ENCODE data around the gene COLEC12. TPM values are rescaled to one million over a fixed set of nuclear protein-coding genes. Genes with fewer than 3 reads are reported as not detected.
A peak's percentile ranks its signal among the peaks of the same experiment; 100 is the strongest.

The COLEC12 gene
- total RNA-seq, 1 donor from 2014 or later = 11.6 TPM

GRCh38 chr18:398935-399630, 101.4 kb downstream of the COLEC12 start:
- no peak overlapping the region for H3K9ac ChIP-seq (ENCODE audit: low read length)
- TF ChIP-seq EZH2 (IDR thresholded peaks at IDR 0.05; ENCODE audit: insufficient read depth, low read length) (no peak), CTCF (IDR thresholded peaks at IDR 0.05; ENCODE audit: insufficient read depth, low read depth, low read length) (no peak)
- H2AFZ ChIP-seq (ENCODE audit: low read depth, low read length) = no peak overlapping the region
- peaks cover 5% of the 10 kb centered on the region for H3K27me3 ChIP-seq (ENCODE audit: insufficient read depth, low read length)
- no peaks in the 10 kb centered on the region for H3K79me2 ChIP-seq (ENCODE audit: insufficient read depth, low read length)
- FAIRE-seq = peak; percentile 13
- Mint-ChIP-seq H3K9me3 (ENCODE audit: unreplicated experiment) (peaks cover 13% of the 10 kb centered on the region), H3K27ac (ENCODE audit: unreplicated experiment) (no peak overlapping the region), H3K4me3 (ENCODE audit: unreplicated experiment) (no peak overlapping the region), H3K36me3 (ENCODE audit: low read depth, unreplicated experiment) (peaks cover 11% of the 10 kb centered on the region), H3K27me3 (ENCODE audit: low read depth, unreplicated experiment) (peaks cover 10% of the 10 kb centered on the region), H3K4me1 (ENCODE audit: low read depth, unreplicated experiment) (peaks cover 7% of the 10 kb centered on the region)
- no peak overlapping the region for H3K4me2 ChIP-seq (ENCODE audit: low read length)
- no peak overlapping the region for H3K27ac ChIP-seq (ENCODE audit: low read depth, low read length)
- H3K4me1 ChIP-seq (ENCODE audit: insufficient read depth, low read length) = peaks cover 26% of the 10 kb centered on the region
- no peak overlapping the region for H3K4me3 ChIP-seq (ENCODE audit: insufficient read depth, low read depth, low read length)
- no peak for DNase-seq (ENCODE audit: low read depth)
- no peaks in the 10 kb centered on the region for H3K36me3 ChIP-seq (ENCODE audit: insufficient read depth, low read length)
- no peaks in the 10 kb centered on the region for H4K20me1 ChIP-seq (ENCODE audit: insufficient read depth, low read length)
- H3K9me3 ChIP-seq (ENCODE audit: insufficient read depth, low read depth, low read length) = no peaks in the 10 kb centered on the region

GRCh38 chr18:396556-396955, 103.9 kb downstream of the COLEC12 start:
- Mint-ChIP-seq H3K27ac (ENCODE audit: unreplicated experiment) (no peak overlapping the region), H3K4me1 (ENCODE audit: low read depth, unreplicated experiment) (peaks cover 7% of the 10 kb centered on the region), H3K27me3 (ENCODE audit: low read depth, unreplicated experiment) (peaks cover 15% of the 10 kb centered on the region), H3K36me3 (ENCODE audit: low read depth, unreplicated experiment) (peaks cover 4% of the 10 kb centered on the region), H3K4me3 (ENCODE audit: unreplicated experiment) (no peak overlapping the region), H3K9me3 (ENCODE audit: unreplicated experiment) (peaks cover 6% of the 10 kb centered on the region)
- Histone ChIP-seq H3K27me3 (ENCODE audit: insufficient read depth, low read length) (peaks cover 5% of the 10 kb centered on the region), H3K27ac (ENCODE audit: low read depth, low read length) (peak overlapping the region; percentile 92), H3K4me2 (ENCODE audit: low read length) (peak overlapping the region; percentile 73), H3K36me3 (ENCODE audit: insufficient read depth, low read length) (no peaks in the 10 kb centered on the region), H2AFZ (ENCODE audit: low read depth, low read length) (no peak overlapping the region), H3K9me3 (ENCODE audit: insufficient read depth, low read depth, low read length) (no peaks in the 10 kb centered on the region), H4K20me1 (ENCODE audit: insufficient read depth, low read length) (no peaks in the 10 kb centered on the region), H3K9ac (ENCODE audit: low read length) (peak overlapping the region; percentile 72), H3K79me2 (ENCODE audit: insufficient read depth, low read length) (no peaks in the 10 kb centered on the region), H3K4me3 (ENCODE audit: insufficient read depth, low read depth, low read length) (no peak overlapping the region), H3K4me1 (ENCODE audit: insufficient read depth, low read length) (peaks cover 26% of the 10 kb centered on the region)
- TF ChIP-seq CTCF (IDR thresholded peaks at IDR 0.05; ENCODE audit: insufficient read depth, low read depth, low read length) (no peak), EZH2 (IDR thresholded peaks at IDR 0.05; ENCODE audit: insufficient read depth, low read length) (no peak)
- FAIRE-seq (no peak), DNase-seq (ENCODE audit: low read depth) (no peak)

GRCh38 chr18:396251-396555, 104.3 kb downstream of the COLEC12 start:
- TF ChIP-seq EZH2 (IDR thresholded peaks at IDR 0.05; ENCODE audit: insufficient read depth, low read length) (no peak), CTCF (IDR thresholded peaks at IDR 0.05; ENCODE audit: insufficient read depth, low read depth, low read length) (no peak)
- Histone ChIP-seq H4K20me1 (ENCODE audit: insufficient read depth, low read length) (no peaks in the 10 kb centered on the region), H3K4me1 (ENCODE audit: insufficient read depth, low read length) (peaks cover 26% of the 10 kb centered on the region), H3K36me3 (ENCODE audit: insufficient read depth, low read length) (no peaks in the 10 kb centered on the region), H3K27me3 (ENCODE audit: insufficient read depth, low read length) (peaks cover 5% of the 10 kb centered on the region), H3K4me3 (ENCODE audit: insufficient read depth, low read depth, low read length) (no peak overlapping the region), H3K4me2 (ENCODE audit: low read length) (peak overlapping the region; percentile 73), H3K27ac (ENCODE audit: low read depth, low read length) (peak overlapping the region; percentile 92), H3K9me3 (ENCODE audit: insufficient read depth, low read depth, low read length) (no peaks in the 10 kb centered on the region), H3K79me2 (ENCODE audit: insufficient read depth, low read length) (no peaks in the 10 kb centered on the region), H3K9ac (ENCODE audit: low read length) (peak overlapping the region; percentile 72), H2AFZ (ENCODE audit: low read depth, low read length) (no peak overlapping the region)
- DNase-seq (ENCODE audit: low read depth) (no peak), FAIRE-seq (no peak)
- H3K27ac Mint-ChIP-seq (ENCODE audit: unreplicated experiment) = no peak overlapping the region
- H3K9me3 Mint-ChIP-seq (ENCODE audit: unreplicated experiment) = peaks cover 6% of the 10 kb centered on the region
- peaks cover 19% of the 10 kb centered on the region for H3K27me3 Mint-ChIP-seq (ENCODE audit: low read depth, unreplicated experiment)
- peaks cover 7% of the 10 kb centered on the region for H3K4me1 Mint-ChIP-seq (ENCODE audit: low read depth, unreplicated experiment)
- H3K36me3 Mint-ChIP-seq (ENCODE audit: low read depth, unreplicated experiment) = peaks cover 4% of the 10 kb centered on the region
- H3K4me3 Mint-ChIP-seq (ENCODE audit: unreplicated experiment) = no peak overlapping the region
